ENCODE data around the gene ATP13A4. TPM values are rescaled to one million over a fixed set of nuclear protein-coding genes. Genes with fewer than 3 reads are reported as not detected.

The ATP13A4 gene
- total and polyA plus RNA-seq, 2 of the 8 experiments (the other 6 are each of a cell fraction or from before 2014, with no cell fraction given) = 0.12 TPM; not detected in 1

DNA sequence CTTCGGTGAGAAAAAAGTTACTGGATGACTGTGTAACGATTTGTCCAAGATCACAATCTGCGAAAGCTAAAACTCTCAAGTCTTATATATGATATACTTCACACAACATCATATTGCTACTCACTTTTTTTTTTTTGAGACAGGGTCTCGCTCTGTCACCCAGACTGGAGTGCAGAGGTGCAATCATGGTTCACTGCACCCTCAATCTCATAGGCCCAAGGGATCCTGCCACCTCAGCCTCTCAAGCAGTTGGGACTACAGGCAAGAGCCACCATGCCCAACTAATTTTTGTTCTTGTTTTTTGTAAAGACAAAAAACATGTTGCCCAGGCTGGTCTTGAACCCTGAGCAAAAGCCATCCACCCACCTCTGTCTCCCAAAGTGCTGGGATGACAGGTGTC, 5.4 kb upstream of the ATP13A4 start:
- Histone ChIP-seq H2BK5ac (ENCODE audit: low read depth, low read length) (no peak overlapping the region), H2BK15ac (ENCODE audit: low read length) (no peak overlapping the region), H4K8ac (ENCODE audit: extremely low read depth, insufficient read depth, low read length) (no peak overlapping the region), H3K27me3 (replicated peaks in 1 of 4; ENCODE audit: control insufficient read depth in 3 of 4, extremely low read depth in 1 of 4, insufficient read depth in 3 of 4, low read length in 3 of 4) (no peaks in the 10 kb centered on the region), H3K23me2 (ENCODE audit: low read depth, low read length) (no peaks in the 10 kb centered on the region), H2AK5ac (ENCODE audit: low read depth, low read length) (no peak overlapping the region), H4K5ac (ENCODE audit: insufficient read length, low read depth, low read length) (no peak overlapping the region), H3K56ac (replicated peaks; ENCODE audit: insufficient read length, low read depth, low read length) (no peak overlapping the region), H3K79me1 (ENCODE audit: low read depth, low read length) (no peaks in the 10 kb centered on the region), H4K91ac (replicated peaks; ENCODE audit: insufficient read length, low read length) (no peak overlapping the region), H3K36me3 (ENCODE audit: control insufficient read depth in 2 of 4, insufficient read depth in 4 of 4, low read length in 3 of 4) (no peaks in the 10 kb centered on the region), H3K9ac (replicated peaks in 1 of 4; ENCODE audit: extremely low read depth in 1 of 4, low read depth in 3 of 4, low read length in 3 of 4) (no peak overlapping the region), H3K4ac (replicated peaks; ENCODE audit: insufficient read length, low read depth, low read length) (no peak overlapping the region), H2AFZ (ENCODE audit: low read length) (no peak overlapping the region), H3K18ac (ENCODE audit: extremely low read depth, low read length) (no peak overlapping the region), H2BK12ac (ENCODE audit: low read depth, low read length) (no peak overlapping the region), H3K4me3 (ENCODE audit: extremely low read depth in 1 of 4, insufficient read depth in 2 of 4, low read depth in 3 of 4, low read length in 4 of 4) (no peak overlapping the region), H3K79me2 (ENCODE audit: control insufficient read depth in 1 of 2, insufficient read depth in 2 of 2, low read length in 2 of 2) (no peaks in the 10 kb centered on the region), H2BK20ac (ENCODE audit: low read length) (no peak overlapping the region), H3K23ac (ENCODE audit: insufficient read length) (no peak overlapping the region), H3K27ac (ENCODE audit: low read depth, low read length) (no peak overlapping the region), H3K4me2 (ENCODE audit: insufficient read depth in 1 of 2, low read depth in 2 of 2, low read length in 2 of 2) (no peak overlapping the region), H3K4me1 (replicated peaks in 1 of 4; ENCODE audit: control insufficient read depth in 3 of 4, insufficient read depth in 4 of 4, low read length in 3 of 4) (no peaks in the 10 kb centered on the region), H2BK120ac (replicated peaks; ENCODE audit: low read depth, low read length) (no peak overlapping the region), H3K14ac (ENCODE audit: insufficient read length) (no peak overlapping the region), H3K9me3 (ENCODE audit: insufficient read depth in 2 of 2, low read depth in 1 of 2, low read length in 1 of 2) (no peaks in the 10 kb centered on the region), H4K20me1 (replicated peaks in 1 of 2; ENCODE audit: control insufficient read depth in 1 of 2, insufficient read depth in 2 of 2, low read length in 2 of 2) (no peaks in the 10 kb centered on the region)
- TF ChIP-seq NANOG (IDR thresholded peaks at IDR 0.05; ENCODE audit: insufficient read depth, low read depth, low read length, poor library complexity, severe bottlenecking) = no peak
- no peak for TF ChIP-seq POLR2AphosphoS5 (IDR thresholded peaks at IDR 0.05; ENCODE audit: low read depth, low read length)
- TF ChIP-seq YY1 (IDR thresholded peaks at IDR 0.05; ENCODE audit: low read depth, low read length) = no peak
- TF ChIP-seq KDM4A (IDR thresholded peaks at IDR 0.05; ENCODE audit: low read depth, low read length, severe bottlenecking) = no peak
- no peak for TF ChIP-seq TEAD4 (IDR thresholded peaks at IDR 0.05; ENCODE audit: low read depth, low read length)
- no peak for TF ChIP-seq RAD21 (IDR thresholded peaks at IDR 0.05 in 1 of 2, conservative IDR thresholded peaks at IDR 0.05 in 1 of 2; ENCODE audit: low read depth in 2 of 2, low read length in 2 of 2)
- TF ChIP-seq, protein P1, sequence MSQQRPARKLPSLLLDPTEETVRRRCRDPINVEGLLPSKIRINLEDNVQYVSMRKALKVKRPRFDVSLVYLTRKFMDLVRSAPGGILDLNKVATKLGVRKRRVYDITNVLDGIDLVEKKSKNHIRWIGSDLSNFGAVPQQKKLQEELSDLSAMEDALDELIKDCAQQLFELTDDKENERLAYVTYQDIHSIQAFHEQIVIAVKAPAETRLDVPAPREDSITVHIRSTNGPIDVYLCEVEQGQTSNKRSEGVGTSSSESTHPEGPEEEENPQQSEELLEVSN (IDR thresholded peaks at IDR 0.05) = no peak
- TF ChIP-seq BCL11A (IDR thresholded peaks at IDR 0.05; ENCODE audit: low read depth in 2 of 2, low read length in 2 of 2) = no peak
- no peak for TF ChIP-seq SUZ12 (IDR thresholded peaks at IDR 0.05; ENCODE audit: low read length)
- no peak for TF ChIP-seq RBBP5 (IDR thresholded peaks at IDR 0.05; ENCODE audit: borderline replicate concordance, low read depth, low read length)
- no peak for TF ChIP-seq TCF12 (IDR thresholded peaks at IDR 0.05; ENCODE audit: low read depth, low read length)
- no peak for TF ChIP-seq ZNF274 (IDR thresholded peaks at IDR 0.05; ENCODE audit: borderline replicate concordance, extremely low read depth, low read length)
- 93% methylated on average over 4 of the region's 4 CpGs; no CpG with 5 or more reads in 1 of the 2 experiments for WGBS, 2 experiments (ENCODE audit: extremely low coverage in 1 of 2, insufficient coverage in 1 of 2, insufficient read length in 1 of 2, insufficient replicate concordance in 2 of 2, low coverage in 1 of 2, low lambda C conversion rate in 2 of 2, missing lambda C conversion rate in 1 of 2)
- FAIRE-seq = no peak
- ChIA-PET CTCF (ENCODE audit: partially characterized antibody) (interaction anchor here (0.6 to 3.8 kb wide), 5 partner anchors 12 to 747 kb away, joined by 3 to 17 read pairs (median 4); no protein-coding TSS in a partner anchor), POLR2A (ENCODE audit: partially characterized antibody) (no interaction called here)
- DNase-seq (ENCODE audit: low read depth in 1 of 2, low spot score in 2 of 2) = no peak
